A673 (cell line): ENCODE data around the gene KCNK15. TPM values are rescaled to one million over a fixed set of nuclear protein-coding genes. Genes with fewer than 3 reads are reported as not detected.

ENCODE experiments used
- BruUV-seq: library from RNA; stranded (reverse); fragments of 400-500 nt; replicated peaks from 2 replicates; lab custom pipeline; 2021; lab: Mats Ljungman, UMichigan
- CTCF ChIA-PET: fragments of 300-600 bp; sonication (Branson Sonifier 250); formaldehyde crosslinking; loops from one replicate; lab custom pipeline; 2022; ENCODE audit warnings: antibody characterized with exemption; lab: Charles Lee
- POLR2A ChIA-PET: fragments of 300-600 bp; sonication (Branson Sonifier 250); formaldehyde crosslinking; loops from one replicate; lab custom pipeline; 2022; ENCODE audit warnings: antibody characterized with exemption; ENCODE audit not compliant: low non-redundant PET; lab: Charles Lee
- DNase-seq: peaks from one replicate; pipeline ENCODE4 v3.0.0-alpha.2; 2015; ENCODE audit warnings: low spot score
- H3K27ac ChIP-seq: fragments of 200-600 bp; sonication (generic); 2 replicates; pipeline ENCODE4 v1.5.1; 2016; ENCODE audit warnings: mixed run types, low read depth, mild to moderate bottlenecking, mixed read lengths, antibody characterized with exemption, low read length; ENCODE audit not compliant: poor library complexity, severe bottlenecking
- H3K27me3 ChIP-seq: fragments of 200-600 bp; sonication (generic); replicated peaks from 2 replicates; pipeline ENCODE4 v1.6.1; 2017; ENCODE audit warnings: mixed run types, low read depth, mild to moderate bottlenecking, mixed read lengths, antibody characterized with exemption, low read length; ENCODE audit not compliant: insufficient read depth, poor library complexity
- H3K36me3 ChIP-seq: fragments of 200-600 bp; sonication (generic); 2 replicates; pipeline ENCODE4 v1.6.1; 2016; ENCODE audit warnings: mixed run types, mild to moderate bottlenecking, mixed read lengths, antibody characterized with exemption, low read length; ENCODE audit not compliant: insufficient read depth, poor library complexity, severe bottlenecking
- H3K4me1 ChIP-seq: fragments of 200-600 bp; sonication (generic); 2 replicates; pipeline ENCODE4 v1.6.1; 2017; ENCODE audit warnings: mixed run types, mild to moderate bottlenecking, mixed read lengths, antibody characterized with exemption, low read length; ENCODE audit not compliant: insufficient read depth, poor library complexity, severe bottlenecking
- H3K4me3 ChIP-seq: fragments of 200-600 bp; sonication (generic); 2 replicates; pipeline ENCODE4 v1.5.1; 2016; ENCODE audit warnings: low read depth, mixed run types, mild to moderate bottlenecking, mixed read lengths, low read length; ENCODE audit not compliant: poor library complexity, severe bottlenecking
- H3K9me3 ChIP-seq: fragments of 200-600 bp; sonication (generic); 2 replicates; pipeline ENCODE4 v1.6.1; 2016; ENCODE audit warnings: mixed run types, low read depth, mild to moderate bottlenecking, mixed read lengths, antibody characterized with exemption, low read length; ENCODE audit not compliant: poor library complexity, severe bottlenecking
- CTCF ChIP-seq: fragments of 300-800, 200-600 bp; sonication (generic); conservative IDR thresholded peaks from 2 replicates; pipeline ENCODE4 v1.5.1; 2017; ENCODE audit warnings: low read depth, mild to moderate bottlenecking, antibody characterized with exemption, low read length, moderate library complexity, mixed read lengths
- EZH2 ChIP-seq: fragments of 200-600 bp; sonication (generic); IDR thresholded peaks from 2 replicates; pipeline ENCODE4 v1.6.1; 2017; ENCODE audit warnings: borderline replicate concordance, low read depth, mild to moderate bottlenecking, mixed read lengths, antibody characterized with exemption, low read length; ENCODE audit not compliant: poor library complexity, severe bottlenecking
- intact Hi-C: fragments of 100-400 bp; cut with micrococcal nuclease; formaldehyde crosslinking; loops from one replicate; pipeline ENCODE4 v1.10.0; 2022; ENCODE audit not compliant: unreplicated experiment
- total RNA-seq: library from RNA; stranded (reverse); gene quantifications from 2 replicates; pipeline ENCODE4 v1.2.3, GENCODE V29; 2021

Gene KCNK15
- total RNA-seq, 1 experiment from 2014 or later: not detected

- no peak overlapping the region for H3K27ac ChIP-seq
- DNase-seq: no peak
- H3K9me3 ChIP-seq: no peaks in the 10 kb centered on the region
- CTCF ChIA-PET: no interaction called here
- POLR2A ChIA-PET: no interaction called here
- TF ChIP-seq EZH2: no peak
- TF ChIP-seq CTCF: no peak
- BruUV-seq: no TSS peak
- H3K4me1 ChIP-seq: no peaks in the 10 kb centered on the region
- H3K36me3 ChIP-seq: no peaks in the 10 kb centered on the region
- peaks cover 21% of the 10 kb centered on the region for H3K27me3 ChIP-seq
- H3K4me3 ChIP-seq: no peak overlapping the region
- intact Hi-C loops: no loop called here
Measured at GRCh38 chr20:44788706-44789456, 43.2 kb downstream of the KCNK15 start.

GRCh38 chr20:44790638-44791393 lies 45.2 kb downstream of the KCNK15 start:
- H3K36me3 ChIP-seq: no peaks in the 10 kb centered on the region
- H3K27ac ChIP-seq: no peak overlapping the region
- intact Hi-C loops: no loop called here
- peaks cover 21% of the 10 kb centered on the region for H3K27me3 ChIP-seq
- DNase-seq: no peak
- ChIA-PET POLR2A (no interaction called here), CTCF (no interaction called here)
- H3K4me1 ChIP-seq: no peaks in the 10 kb centered on the region
- no TSS peak for BruUV-seq
- no peak for TF ChIP-seq CTCF
- no peak for TF ChIP-seq EZH2
- H3K4me3 ChIP-seq: no peak overlapping the region
- H3K9me3 ChIP-seq: no peaks in the 10 kb centered on the region

GRCh38 chr20:44792796-44793195 lies 47.1 kb downstream of the KCNK15 start:
- intact Hi-C loops: no loop called here
- Histone ChIP-seq H3K36me3 (no peaks in the 10 kb centered on the region), H3K27me3 (peaks cover 12% of the 10 kb centered on the region), H3K9me3 (no peaks in the 10 kb centered on the region), H3K27ac (no peak overlapping the region), H3K4me3 (no peak overlapping the region), H3K4me1 (no peaks in the 10 kb centered on the region)
- ChIA-PET CTCF (no interaction called here), POLR2A (no interaction called here)
- DNase-seq: no peak
- no TSS peak for BruUV-seq
- TF ChIP-seq EZH2 (no peak), CTCF (no peak)
